B cell (primary cell): Measurements from ENCODE around the gene PTGS2.

Experiments
- EZH2 ChIP-seq: IDR thresholded peaks from 2 replicates; pipeline ENCODE4 v1.6.1; 2012; ENCODE audit warnings: borderline replicate concordance, low read depth, mild to moderate bottlenecking, moderate library complexity, low read length; ENCODE audit not compliant: insufficient read depth, poor library complexity, severe bottlenecking
- TF ChIP-seq, protein P1 (sequence below): fragments of 200-600 bp; IDR thresholded peaks from one replicate; pipeline ENCODE4 v1.8.0; 2022; ENCODE audit warnings: antibody characterized with exemption, mild to moderate bottlenecking

GRCh38 chr1:186710696-186711095 lies 30.5 kb upstream of the PTGS2 start:
- TF ChIP-seq, protein P1, sequence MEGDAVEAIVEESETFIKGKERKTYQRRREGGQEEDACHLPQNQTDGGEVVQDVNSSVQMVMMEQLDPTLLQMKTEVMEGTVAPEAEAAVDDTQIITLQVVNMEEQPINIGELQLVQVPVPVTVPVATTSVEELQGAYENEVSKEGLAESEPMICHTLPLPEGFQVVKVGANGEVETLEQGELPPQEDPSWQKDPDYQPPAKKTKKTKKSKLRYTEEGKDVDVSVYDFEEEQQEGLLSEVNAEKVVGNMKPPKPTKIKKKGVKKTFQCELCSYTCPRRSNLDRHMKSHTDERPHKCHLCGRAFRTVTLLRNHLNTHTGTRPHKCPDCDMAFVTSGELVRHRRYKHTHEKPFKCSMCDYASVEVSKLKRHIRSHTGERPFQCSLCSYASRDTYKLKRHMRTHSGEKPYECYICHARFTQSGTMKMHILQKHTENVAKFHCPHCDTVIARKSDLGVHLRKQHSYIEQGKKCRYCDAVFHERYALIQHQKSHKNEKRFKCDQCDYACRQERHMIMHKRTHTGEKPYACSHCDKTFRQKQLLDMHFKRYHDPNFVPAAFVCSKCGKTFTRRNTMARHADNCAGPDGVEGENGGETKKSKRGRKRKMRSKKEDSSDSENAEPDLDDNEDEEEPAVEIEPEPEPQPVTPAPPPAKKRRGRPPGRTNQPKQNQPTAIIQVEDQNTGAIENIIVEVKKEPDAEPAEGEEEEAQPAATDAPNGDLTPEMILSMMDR, result no peak
- no peak for TF ChIP-seq EZH2
